Activated CD4-positive, alpha-beta T cell treated with anti-CD3 and anti-CD28 coated beads, Interleukin-2, amount 50 U/mL, for 1 hour (primary cell): Measurements from ENCODE around the gene SNRPE.

Experiments used
- DNase-seq: peaks from one replicate; pipeline ENCODE4 v3.0.0-alpha.2; 2020

Gene SNRPE

DNA sequence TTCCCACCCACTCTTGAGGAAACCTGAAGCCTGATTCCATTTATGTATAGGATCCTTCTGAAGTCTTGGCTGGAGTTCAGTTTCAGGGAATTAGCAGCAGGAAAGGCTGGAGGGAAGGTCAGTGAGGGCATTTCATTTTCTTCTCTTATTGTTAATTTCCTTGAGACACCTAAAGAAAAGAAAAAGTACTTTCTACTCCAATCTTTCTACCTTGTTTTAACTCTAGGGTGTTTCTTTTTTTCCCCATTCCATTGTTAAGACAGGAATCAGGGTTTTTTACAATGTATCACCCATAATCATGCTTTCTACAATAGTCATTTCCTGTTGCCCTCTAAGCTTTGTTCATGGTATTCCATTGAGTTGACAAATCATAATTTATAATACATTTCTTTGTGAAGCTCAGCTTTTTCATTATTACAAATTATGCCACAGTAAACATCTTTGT is 27.4 kb downstream of the SNRPE start:
- no peak for DNase-seq

DNA sequence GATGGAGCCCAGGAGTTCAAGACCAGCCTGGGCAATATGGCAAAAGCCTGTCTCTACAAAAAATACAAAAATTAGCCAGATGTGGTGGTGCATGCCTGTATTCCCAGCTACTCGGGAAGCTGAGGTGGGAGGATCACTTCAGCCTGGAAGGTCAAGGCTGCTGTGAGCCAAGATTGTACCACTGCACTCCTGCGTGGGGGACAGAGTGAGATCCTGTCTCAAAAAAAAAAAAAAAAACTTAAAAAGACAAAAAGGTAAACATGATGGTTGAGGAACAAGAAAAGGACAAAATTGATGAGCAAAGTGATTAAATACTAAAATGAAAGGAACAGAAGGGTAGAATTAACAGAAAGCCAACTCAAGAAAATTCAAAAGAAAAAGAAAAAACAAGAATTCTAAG is 30.6 kb downstream of the SNRPE start:
- DNase-seq: no peak

DNA sequence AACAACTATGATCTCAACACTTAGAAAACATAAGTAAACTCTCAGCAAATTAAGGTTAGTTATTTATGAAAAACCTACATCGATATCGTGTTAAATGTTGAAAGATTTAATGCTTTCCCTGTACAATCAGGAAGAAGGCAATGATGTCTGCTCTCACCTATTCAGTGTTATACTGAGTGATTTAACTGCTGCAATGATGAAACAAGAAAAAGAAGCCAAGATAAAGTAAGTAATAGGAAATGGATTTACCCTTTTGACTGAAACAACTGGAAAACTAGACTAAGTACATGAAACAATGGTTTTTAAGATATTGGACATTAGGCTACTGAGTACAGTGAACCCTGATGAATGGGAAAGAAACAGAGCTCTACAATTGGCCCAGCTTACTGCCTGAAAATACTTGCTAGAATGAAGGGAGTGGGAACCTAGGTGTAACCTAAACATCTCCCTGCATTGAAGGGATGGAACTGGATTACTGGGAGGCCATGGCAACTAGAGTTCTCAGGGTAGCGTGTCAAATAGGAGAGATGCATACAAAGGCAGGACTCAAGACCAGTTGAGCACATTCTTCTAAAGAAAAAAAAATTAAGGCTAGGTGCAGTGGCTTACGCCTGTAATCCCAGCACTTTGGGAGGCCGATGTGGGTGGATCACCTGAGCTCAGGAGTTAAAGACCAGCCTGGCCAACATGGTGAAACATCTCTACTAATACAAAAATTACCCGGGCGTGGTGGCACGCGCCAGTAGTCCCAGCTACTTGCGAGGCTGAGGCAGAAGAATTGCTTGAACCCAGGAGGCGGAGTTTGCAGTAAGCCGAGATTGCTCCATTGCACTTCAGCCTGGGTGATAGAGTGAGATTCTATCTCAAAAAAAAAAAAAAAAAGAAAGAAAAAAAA is 37.3 kb downstream of the SNRPE start:
- no peak for DNase-seq

DNA sequence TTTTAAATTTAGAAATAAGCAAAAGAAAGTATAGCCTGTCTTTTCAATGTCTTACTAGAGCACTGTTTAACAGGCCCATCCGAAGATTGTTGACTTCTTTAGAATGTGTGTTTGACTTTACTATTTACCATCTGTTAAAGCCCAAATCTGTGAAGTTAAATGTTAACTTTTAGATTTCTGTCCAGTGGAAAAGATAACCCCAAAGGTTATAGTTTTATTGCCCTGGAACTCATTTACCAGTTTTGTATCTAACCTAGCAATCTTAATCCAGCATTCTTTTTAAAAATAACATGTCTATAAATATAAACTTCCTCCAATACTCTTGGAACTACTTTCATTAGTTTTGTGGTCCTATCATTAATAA is 37.9 kb downstream of the SNRPE start:
- no peak for DNase-seq

DNA sequence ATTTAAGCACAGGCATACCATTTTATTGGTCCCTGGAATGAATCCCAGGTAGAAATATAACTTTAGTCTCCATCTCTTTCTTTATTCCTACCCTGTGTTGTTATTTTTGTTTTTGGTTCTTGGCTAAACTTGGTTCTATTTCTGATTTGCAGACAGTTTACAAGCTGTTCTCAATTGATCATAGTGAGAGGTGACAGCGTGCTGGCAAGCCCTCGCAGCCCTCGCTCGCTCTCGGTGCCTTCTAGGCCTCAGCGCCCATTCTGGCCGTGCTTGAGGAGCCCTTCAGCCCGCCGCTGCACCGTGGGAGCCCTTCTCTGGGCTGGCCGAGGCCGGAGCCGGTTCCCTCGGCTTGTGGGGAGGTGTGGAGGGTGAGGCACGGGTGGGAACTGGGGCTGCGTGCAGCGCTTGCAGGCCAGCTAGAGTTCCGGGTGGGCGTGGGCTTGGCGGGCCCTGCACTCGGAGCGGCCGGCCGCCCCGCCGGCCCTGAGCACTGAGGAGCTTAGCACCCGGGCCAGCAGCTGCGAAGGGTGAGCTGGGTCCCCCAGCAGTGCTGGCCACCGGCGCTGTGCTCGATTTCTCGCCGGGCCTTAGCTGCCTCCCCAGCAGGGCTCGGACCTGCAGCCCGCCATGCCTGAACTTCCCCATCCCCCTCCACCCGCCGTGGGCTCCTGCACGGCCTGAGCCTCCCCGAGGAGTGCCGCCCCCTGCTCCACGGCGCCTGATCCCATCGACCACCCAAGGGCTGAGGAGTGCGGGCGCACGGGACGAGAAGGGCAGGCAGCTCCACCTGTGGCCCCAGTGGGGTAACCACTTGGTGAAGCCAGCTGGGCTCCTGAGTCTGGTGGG is 38.7 kb downstream of the SNRPE start:
- DNase-seq: no peak

DNA sequence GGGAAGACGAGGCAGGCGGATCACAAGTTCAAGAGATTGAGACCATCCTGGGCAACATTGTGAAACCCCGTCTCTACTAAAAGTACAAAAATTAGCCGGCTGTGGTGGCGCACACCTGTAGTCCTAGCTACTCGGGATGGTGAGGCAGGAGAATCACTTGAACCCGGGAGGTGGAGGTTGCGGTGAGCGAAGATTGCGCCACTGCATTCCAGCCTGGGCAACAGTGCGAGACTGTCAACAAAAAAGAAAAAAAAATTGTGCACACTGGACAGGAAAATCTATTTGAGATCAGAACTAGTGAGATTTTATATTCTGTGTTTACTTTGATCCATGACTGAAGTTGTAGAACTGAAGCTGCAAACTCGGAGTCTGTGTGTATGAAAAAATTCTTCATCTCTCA is 40.2 kb downstream of the SNRPE start:
- no peak for DNase-seq

DNA sequence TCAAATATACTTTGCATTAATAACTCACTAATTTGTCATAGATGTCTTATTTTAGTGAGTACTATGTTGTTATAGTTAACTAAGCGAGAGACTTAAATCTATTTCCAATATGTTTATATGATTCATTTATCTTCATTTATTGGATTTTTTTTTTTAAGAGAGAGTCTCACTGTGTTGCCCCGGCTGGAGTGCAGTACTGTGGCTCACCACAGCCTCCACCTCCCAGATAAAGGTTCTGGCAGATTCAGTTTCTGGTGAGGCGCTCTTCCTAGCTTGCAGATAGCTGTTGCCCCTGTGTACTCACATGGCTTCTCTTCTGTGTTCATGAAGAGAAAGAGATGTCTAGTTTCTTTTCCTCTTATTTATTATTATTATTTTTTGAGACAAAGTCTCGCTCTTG is 43.9 kb downstream of the SNRPE start:
- no peak for DNase-seq

DNA sequence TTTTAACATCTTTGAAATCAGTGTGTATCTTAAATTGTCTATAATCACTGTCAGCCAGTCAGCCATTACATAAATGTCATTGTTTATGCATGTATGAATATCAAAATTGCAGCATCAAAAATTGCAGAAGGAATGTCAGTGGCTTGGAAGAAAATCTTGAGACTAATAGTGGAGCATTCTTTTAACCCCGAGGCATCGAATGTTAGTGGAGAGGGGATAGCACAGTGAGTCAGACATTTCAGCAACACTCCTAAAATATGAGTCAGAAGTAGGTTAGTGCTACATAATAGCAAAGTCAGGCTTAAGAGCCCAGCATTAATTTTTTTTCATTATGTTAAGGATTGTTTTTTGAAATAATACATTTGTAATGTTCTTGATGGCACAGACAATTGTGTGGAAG is 45.5 kb downstream of the SNRPE start:
- DNase-seq: no peak

DNA sequence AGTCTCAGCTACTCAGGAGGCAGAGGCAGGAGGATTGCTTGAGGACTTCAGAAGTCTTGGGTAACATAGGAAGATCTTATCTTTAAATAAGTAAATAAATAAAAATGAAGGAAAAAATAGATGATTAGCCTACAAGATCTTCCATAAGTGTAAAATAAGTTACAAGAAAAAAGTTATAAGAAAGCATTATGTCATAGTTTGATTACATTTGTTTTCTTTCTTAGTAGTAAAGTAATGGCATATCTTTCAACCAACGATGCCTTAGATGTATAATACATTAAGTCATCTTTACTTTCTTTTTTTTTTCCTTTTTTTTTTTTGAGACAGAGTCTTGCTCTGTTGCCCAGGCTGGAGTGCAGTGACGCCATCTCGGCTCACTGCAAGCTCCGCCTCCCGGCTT is 46.5 kb downstream of the SNRPE start:
- no peak for DNase-seq

DNA sequence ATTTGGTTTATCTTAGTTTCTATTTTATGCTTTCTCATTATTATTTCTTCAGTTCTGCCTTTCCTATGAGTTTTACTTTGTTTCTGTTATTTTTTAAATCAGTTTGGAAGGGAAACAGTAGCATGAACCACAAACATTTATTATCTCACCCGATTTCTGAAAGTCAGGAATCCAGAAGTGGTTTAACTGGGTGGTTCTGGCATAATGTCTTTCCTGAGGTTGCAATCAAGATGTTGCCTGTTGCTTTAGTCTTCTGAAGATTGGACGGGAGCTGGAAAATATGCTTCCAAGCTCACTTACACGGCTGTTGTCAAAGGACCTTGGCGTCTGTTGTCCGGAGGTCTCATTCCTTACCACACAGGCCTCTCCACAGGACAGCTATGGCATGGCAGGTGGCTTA is 50.4 kb downstream of the SNRPE start:
- DNase-seq: no peak

DNA sequence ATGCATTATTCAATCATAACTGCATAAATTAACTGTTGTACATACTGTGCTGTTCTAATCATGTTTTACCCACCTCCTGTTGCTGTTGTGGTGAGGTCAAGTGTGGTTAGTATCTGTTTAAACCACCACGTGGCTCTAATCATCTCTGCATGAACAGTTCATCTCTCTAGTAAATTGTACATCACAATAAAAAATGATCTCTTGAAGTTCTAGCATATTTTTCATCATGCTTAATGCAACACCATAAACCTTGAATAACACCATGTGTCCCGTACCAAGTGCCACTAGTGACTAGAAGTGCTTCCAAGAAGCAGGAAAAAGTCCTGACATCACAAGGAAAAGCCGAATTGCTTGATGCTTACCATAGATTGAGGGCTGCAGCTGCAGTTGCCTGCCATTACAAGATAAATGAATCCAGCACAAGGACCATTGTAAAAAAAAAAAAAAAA is 51.7 kb downstream of the SNRPE start:
- no peak for DNase-seq

DNA sequence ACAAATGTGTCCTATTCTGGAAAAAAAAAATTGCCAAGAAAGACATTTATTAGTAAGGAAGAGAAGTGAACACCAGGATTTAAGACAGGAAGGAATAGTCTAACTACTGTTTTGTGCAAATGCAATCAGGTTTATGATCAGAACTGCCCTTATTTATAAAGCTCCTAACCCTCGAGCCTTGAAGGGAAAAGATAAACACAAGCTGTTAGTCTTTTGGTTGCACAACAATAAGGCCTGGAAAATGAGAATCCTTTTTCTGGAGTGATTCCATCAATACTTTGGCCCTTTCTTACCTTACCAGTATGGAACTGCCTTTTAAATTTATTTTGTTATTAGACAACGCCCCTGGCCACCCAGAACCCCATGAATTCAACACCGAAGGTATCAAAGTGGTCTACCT is 52.9 kb downstream of the SNRPE start:
- no peak for DNase-seq

DNA sequence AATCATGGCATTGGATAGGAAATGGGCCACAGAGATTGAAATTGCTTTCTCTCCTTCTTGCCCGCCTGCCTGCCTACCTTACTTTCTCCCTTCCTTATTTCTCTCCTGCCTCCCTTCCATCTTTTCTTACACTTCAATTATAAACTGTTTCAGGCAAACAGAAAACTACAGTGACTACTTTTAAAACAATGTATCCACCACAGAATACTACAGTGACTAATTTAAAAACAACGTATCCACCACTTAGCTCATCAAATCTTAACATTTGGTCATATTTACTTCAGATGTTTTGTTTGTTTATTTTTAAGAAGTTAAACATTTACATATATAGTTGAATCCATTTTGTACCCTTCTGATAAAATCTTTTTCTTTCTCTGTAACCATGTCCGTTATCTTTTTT is 54.4 kb downstream of the SNRPE start:
- DNase-seq: no peak

DNA sequence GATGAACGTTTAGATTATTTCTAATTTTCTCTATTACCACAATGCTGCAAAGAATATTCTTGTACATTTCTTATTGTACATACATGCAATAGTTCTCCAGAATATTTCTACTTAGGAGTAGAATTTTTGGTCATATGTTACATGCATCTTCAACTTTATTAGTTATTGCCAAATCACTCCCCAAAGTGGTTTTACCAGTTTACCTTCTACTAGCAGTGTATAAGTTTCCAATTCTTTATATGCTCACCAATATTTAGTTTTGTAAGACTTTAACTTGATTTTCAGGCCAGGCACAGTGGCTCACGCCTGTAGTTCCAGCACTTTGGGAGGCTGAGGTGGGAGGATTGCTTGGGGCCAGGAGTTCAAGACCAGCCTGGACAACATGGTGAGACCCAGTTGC is 55.4 kb downstream of the SNRPE start:
- no peak for DNase-seq
